ENCODE measurements around the gene TMPRSS3.

The TMPRSS3 gene

GRCh38 chr21:42395905-42396651, at the start of gene TMPRSS3:
TMPRSS3 (minus strand) TSS chr21:42396052; CDS start chr21:42395417, 635 bp downstream.
- DNase-seq (ENCODE audit: low spot score), result no peak
- in situ Hi-C loops (cut with MboI; ENCODE audit: low sequenced_read_pairs, unreplicated experiment), result no loop called here
- TF ChIP-seq CTCF (IDR thresholded peaks at IDR 0.05; ENCODE audit: borderline replicate concordance, control extremely low read depth, extremely low read depth, insufficient read depth, missing control alignments), result no peak

- no peak for TF ChIP-seq CTCF (IDR thresholded peaks at IDR 0.05; ENCODE audit: borderline replicate concordance, control extremely low read depth, extremely low read depth, insufficient read depth, missing control alignments)
- no peak for DNase-seq (ENCODE audit: low spot score)
- in situ Hi-C loops (cut with MboI; ENCODE audit: low sequenced_read_pairs, unreplicated experiment), result loop anchor here (10.0 kb wide), 1 partner anchor 291 kb away; no protein-coding TSS in a partner anchor
These were observed 49.5 kb upstream of the TMPRSS3 start for GRCh38 chr21:42445311-42445710.

GRCh38 chr21:42444745-42445059, 48.9 kb upstream of the TMPRSS3 start:
- no peak for DNase-seq (ENCODE audit: low spot score)
- no peak for TF ChIP-seq CTCF (IDR thresholded peaks at IDR 0.05; ENCODE audit: borderline replicate concordance, control extremely low read depth, extremely low read depth, insufficient read depth, missing control alignments)
- in situ Hi-C loops (cut with MboI; ENCODE audit: low sequenced_read_pairs, unreplicated experiment), result loop anchor here (10.0 kb wide), 1 partner anchor 290 kb away; no protein-coding TSS in a partner anchor

GRCh38 chr21:42443876-42444744, 48.3 kb upstream of the TMPRSS3 start:
- no peak for DNase-seq (ENCODE audit: low spot score)
- in situ Hi-C loops (cut with MboI; ENCODE audit: low sequenced_read_pairs, unreplicated experiment), result loop anchor here (10.0 kb wide), 1 partner anchor 289 kb away; no protein-coding TSS in a partner anchor
- TF ChIP-seq CTCF (IDR thresholded peaks at IDR 0.05; ENCODE audit: borderline replicate concordance, control extremely low read depth, extremely low read depth, insufficient read depth, missing control alignments), result no peak

GRCh38 chr21:42443181-42443785, 47.4 kb upstream of the TMPRSS3 start:
- in situ Hi-C loops (cut with MboI; ENCODE audit: low sequenced_read_pairs, unreplicated experiment), result loop anchor here (10.0 kb wide), 1 partner anchor 288 kb away; no protein-coding TSS in a partner anchor
- TF ChIP-seq CTCF (IDR thresholded peaks at IDR 0.05; ENCODE audit: borderline replicate concordance, control extremely low read depth, extremely low read depth, insufficient read depth, missing control alignments), result no peak
- DNase-seq (ENCODE audit: low spot score), result no peak

GRCh38 chr21:42441963-42442362, 46.1 kb upstream of the TMPRSS3 start:
- in situ Hi-C loops (cut with MboI; ENCODE audit: low sequenced_read_pairs, unreplicated experiment), result loop anchor here (10.0 kb wide), 1 partner anchor 287 kb away; no protein-coding TSS in a partner anchor
- no peak for TF ChIP-seq CTCF (IDR thresholded peaks at IDR 0.05; ENCODE audit: borderline replicate concordance, control extremely low read depth, extremely low read depth, insufficient read depth, missing control alignments)

More at GRCh38 chr21:42441963-42442362, 46.1 kb upstream of the TMPRSS3 start:
- no peak for DNase-seq (ENCODE audit: low spot score)
